ENCODE measurements around the gene CMIP.
A peak's percentile ranks its signal among the peaks of the same experiment; 100 is the strongest.

The CMIP gene

DNA sequence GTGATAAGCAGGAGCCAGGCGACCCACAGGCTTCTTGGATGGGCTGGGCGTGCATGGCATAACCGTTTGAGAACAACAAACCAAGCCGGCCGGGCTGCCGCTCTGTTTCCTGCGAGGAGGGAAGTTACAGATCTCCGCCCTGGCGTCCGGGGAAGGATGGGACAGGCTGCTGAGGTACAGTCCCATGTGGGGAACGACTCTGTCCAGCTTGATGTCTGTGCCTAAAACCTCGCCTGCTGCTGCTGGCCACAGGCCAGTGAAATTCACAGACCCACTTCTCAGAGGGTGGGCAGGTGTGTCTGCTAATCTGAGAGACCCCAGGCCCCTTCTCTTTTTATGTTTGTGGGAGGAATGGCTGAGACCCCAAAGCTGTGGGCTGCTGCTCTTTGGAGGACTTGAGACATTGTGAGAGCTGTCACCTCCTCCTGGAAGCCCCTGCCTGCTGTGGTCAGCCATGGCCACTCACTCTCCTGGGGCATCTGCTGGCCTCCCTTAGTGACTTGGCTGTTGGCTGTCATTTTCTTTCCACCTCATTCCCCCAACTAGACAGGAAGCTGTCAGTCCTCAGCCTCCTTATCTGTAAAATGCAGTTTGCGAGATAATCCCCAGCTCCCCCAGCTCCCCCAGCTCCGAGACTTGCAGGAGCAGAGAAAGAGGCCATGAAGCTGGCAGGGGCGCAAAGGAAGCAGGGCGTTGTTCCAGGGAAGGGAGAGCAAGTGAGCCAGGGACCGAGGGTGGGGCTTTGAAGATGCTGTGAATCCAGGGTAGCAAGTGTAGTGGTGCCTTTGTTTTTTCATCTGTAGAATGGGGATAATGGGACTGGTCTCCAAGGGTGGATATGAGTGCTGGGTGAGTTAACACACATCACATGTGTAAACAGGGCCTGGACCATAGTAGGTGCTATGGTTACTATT is 51.0 kb downstream of the CMIP start:
- DNase-seq (ENCODE audit: low spot score): no peak

- DNase-seq (ENCODE audit: low spot score): no peak
Measured at GRCh38 chr16:81496321-81496720, 51.7 kb downstream of the CMIP start.

GRCh38 chr16:81496742-81497141 is 52.1 kb downstream of the CMIP start:
- DNase-seq (ENCODE audit: low spot score): no peak

DNA sequence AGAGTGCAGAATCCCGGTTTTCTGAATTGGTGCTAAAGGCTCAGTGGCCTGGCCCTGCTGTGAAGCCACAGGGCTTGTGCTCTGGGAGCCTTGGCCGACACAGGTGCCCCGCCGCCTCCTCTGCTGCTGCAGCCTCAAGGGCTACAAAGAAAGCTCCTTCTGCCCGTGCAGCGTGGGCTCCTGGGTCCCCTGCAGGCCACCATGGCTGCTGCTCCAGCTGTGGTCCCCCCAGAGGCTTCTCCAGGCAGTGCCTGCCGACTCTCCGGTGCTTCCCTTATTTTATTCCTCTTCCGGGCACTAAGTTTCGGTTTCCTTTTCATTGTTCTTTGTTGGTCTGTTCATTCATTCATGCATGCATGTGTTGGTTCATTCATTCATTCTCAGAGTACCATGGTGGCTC is 53.1 kb downstream of the CMIP start:
- DNase-seq (ENCODE audit: low spot score): no peak

GRCh38 chr16:81498351-81498750 is 53.7 kb downstream of the CMIP start:
- DNase-seq (ENCODE audit: low spot score): no peak

GRCh38 chr16:81499576-81500380 is 55.2 kb downstream of the CMIP start:
- no peak for DNase-seq (ENCODE audit: low spot score)

- peak; percentile 26 for DNase-seq (ENCODE audit: low spot score)
Measured at GRCh38 chr16:81500833-81501521, 56.4 kb downstream of the CMIP start.

GRCh38 chr16:81502396-81503070 is 57.9 kb downstream of the CMIP start:
- no peak for DNase-seq (ENCODE audit: low spot score)

DNA sequence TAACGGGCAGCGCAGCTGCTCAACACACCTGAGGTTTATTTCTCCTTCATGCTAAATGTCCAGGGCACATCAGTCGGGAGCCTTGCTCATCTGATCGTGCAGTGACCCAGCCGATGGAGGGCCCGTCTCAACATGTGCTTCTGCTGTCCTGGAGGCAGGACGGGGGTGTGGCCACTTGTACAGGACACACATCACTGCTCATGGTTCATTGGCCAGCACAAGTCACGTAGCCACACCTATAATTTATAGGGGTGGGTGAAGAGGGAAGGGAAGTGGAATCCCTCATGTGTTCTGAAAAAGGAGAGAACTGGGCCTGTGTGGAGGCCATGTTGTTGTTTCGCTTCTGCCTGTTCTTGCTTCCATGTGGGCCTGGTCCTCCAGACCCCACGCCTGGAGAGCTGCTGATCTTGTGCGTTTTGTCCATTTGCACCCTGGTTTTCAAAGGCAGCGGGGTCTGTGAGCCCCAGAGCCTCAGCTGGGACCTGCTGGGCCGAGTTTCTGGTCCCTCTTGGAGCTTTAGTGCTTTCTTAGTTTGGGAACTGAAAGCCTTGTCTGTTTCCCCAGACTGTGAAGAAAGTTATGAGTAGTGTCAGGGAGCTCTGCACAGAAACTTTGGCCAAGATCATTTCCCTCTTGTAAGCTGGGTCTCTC is 60.5 kb downstream of the CMIP start:
- DNase-seq (ENCODE audit: low spot score): peak; percentile 17

- DNase-seq (ENCODE audit: low spot score): no peak
Measured at GRCh38 chr16:81509404-81509803, 64.8 kb downstream of the CMIP start.

DNA sequence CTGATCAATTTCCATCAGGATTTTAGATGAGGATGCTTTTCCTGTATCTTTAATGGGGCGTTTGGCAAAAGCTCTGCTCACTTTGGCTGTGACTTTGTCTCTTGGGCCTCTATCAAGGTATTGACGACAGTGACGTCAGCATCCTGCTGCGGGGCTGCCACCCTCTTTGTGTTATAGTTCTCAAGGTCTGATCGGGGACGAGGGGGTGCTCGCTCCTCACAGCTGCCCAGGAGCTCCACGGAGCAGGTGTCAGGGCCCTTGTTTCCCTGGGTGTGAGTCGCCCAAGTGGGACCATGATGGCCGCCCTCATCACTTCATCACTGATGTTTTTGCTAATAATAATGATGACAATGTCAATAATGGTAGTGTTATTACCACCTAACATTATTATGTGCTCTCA is 65.4 kb downstream of the CMIP start:
- no peak for DNase-seq (ENCODE audit: low spot score)

- no peak for DNase-seq (ENCODE audit: low spot score)
Measured at GRCh38 chr16:81511371-81511770, 66.8 kb downstream of the CMIP start.

DNA sequence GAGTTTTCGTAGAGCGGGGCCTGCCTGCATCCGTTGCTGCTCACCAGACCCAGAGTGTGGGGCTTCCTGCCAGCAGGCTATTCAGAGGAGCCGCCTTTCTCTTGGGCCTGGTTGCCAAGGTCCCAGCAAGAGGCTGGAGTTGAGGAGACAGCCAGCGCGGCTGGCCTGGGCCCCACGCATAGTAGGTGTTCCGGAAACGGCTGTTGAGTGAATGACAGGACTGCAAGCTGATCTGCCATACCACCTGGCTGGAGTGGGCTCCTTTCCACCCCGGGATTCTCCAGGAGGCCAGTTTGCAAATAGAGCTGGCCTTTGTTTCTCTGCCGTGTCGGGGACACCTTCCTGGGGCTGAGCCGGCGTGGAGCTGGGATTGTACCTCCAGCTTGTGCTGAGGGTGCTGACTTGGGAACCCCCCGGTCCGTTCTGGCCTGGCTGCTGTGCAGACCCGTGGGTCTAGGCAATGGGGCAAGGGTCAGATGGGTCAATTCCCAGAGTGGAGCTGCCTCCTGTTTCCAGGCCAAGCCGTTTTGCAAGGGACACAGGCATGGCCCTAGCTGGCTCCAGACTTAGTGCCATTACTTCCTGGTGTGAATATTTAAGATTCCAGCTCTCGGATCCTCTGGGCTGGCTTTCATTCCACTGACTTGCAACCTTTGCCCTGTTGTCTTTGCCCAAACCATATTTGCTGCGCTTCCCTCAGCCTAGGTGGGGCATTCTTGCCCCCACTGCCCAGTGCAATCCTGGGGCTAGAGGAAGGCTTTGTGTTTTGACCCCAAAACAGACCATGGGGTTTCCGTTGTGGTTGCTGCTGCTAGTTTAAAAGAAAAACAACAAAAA is 68.8 kb downstream of the CMIP start:
- no peak for DNase-seq (ENCODE audit: low spot score)

GRCh38 chr16:81514041-81514559 is 69.5 kb downstream of the CMIP start:
- peak; percentile 46 for DNase-seq (ENCODE audit: low spot score)

GRCh38 chr16:81514568-81515258 is 70.1 kb downstream of the CMIP start:
- no peak for DNase-seq (ENCODE audit: low spot score)

GRCh38 chr16:81515281-81515680 is 70.7 kb downstream of the CMIP start:
- no peak for DNase-seq (ENCODE audit: low spot score)

DNA sequence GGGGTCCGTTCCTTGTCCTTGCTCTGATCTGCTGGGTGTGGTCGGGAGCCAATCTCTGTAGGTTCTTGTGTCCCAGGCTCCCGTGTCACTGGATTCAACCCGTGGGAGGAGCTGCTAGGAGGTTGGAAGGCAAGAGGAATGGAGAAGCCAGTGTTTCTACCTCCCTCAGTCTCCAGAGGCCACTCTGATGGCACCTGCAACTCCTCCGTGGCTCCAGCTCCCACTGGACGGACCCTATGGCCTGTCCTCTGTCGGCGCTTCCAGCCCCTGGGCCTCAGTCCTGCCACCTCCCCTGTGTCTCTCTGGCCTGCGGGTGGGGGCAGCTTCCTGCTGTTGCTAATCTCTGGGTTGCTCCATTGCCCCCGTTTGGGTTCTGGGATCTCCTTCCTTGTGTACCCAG is 71.1 kb downstream of the CMIP start:
- no peak for DNase-seq (ENCODE audit: low spot score)

- DNase-seq (ENCODE audit: low spot score): no peak
Measured at GRCh38 chr16:81516478-81517149, 72.0 kb downstream of the CMIP start.

DNA sequence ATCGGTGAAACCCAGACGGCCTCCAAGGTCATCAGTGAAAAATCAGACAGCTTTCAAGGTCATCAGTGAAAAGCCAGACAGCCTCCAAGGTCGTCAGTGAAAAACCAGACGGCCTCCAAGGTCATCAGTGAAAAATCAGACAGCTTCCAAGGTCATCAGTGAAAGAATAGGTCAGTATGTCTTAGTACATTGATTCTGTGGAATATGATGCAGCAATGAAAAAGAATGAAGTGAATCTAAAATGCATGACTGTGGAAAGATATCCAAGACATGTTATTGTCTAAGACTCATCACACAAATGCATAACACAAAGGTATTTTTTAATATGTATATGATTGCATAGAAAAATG is 72.5 kb downstream of the CMIP start:
- no peak for DNase-seq (ENCODE audit: low spot score)

Data from NAMALWA (cell line).